SK-N-MC (cell line): ENCODE data around the gene FBXL20.

Experiments
- FOXP2 ChIP-seq: optimal IDR thresholded peaks from 2 replicates; pipeline ENCODE3; 2011; ENCODE audit warnings: mild to moderate bottlenecking, moderate library complexity; ENCODE audit not compliant: insufficient read depth; ENCODE audit errors: extremely low read length, control extremely low read depth
- POLR2AphosphoS5 ChIP-seq: IDR thresholded peaks from 2 replicates; pipeline ENCODE4 v1.6.1; 2012; ENCODE audit warnings: mild to moderate bottlenecking, low read depth, low read length, borderline replicate concordance

DNA sequence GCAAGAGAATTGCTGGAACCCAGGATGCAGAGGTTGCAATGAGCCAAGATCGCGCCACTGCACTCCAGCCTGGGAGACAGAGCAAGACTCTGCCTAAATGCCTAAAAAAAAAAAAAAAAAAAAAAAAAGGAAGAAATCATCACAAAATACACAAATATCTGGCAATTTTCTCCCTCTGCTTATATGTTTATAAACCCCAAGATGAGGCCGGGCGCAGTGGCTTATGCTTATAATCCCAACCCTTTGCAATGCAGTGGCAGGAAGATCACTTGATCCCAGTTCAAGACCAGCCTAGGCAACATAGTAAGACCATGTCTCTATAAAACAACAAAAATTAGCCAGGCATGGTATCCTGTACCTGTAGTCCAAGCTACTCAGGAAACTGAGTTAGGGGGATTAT lies 28.2 kb upstream of the FBXL20 start:
- TF ChIP-seq POLR2AphosphoS5 (no peak), FOXP2 (no peak)
